Thyroid gland (tissue), 4 donors: ENCODE data around the gene CFAP46.

Experiments used
- POLR2A ChIP-seq, 2 donors: fragments of 450-650 bp; IDR thresholded peaks; one replicate each; pipeline ENCODE4 v1.6.1; 2017; ENCODE audit warnings: antibody characterized with exemption in 2 of 2, mild to moderate bottlenecking in 2 of 2, moderate library complexity in 1 of 2
- TF ChIP-seq, protein P1 (sequence below), 6 experiments: fragments of 200-600 bp in 3 of 6; fragments of 450-650 bp in 3 of 6; sonication (generic) in 3 of 6; IDR thresholded peaks; one replicate each; pipeline ENCODE4 v1.5.1; 2016 to 2019; ENCODE audit warnings: antibody characterized with exemption in 6 of 6, mild to moderate bottlenecking in 2 of 6, inconsistent platforms in 1 of 6, moderate library complexity in 1 of 6

DNA sequence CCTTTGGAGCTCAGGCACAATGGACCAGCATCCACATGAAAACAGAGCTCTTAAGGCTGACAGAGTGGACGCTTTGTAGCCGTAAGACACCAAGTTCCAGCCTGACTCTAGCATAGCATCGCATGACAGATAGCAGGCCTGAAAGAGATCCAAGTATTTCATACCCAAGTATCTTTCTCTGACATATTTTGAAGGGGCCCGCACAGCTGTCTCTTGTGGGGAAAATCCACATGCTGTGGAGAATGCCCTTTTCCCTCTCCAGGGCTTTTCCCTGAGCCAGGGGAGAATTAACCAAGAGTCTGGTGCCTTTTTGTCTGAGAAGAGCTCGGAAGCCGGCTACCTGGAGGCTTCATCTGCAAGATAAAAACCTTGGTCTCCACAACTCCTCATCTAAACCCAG lies 51.0 kb downstream of the CFAP46 start:
- TF ChIP-seq, protein P1, sequence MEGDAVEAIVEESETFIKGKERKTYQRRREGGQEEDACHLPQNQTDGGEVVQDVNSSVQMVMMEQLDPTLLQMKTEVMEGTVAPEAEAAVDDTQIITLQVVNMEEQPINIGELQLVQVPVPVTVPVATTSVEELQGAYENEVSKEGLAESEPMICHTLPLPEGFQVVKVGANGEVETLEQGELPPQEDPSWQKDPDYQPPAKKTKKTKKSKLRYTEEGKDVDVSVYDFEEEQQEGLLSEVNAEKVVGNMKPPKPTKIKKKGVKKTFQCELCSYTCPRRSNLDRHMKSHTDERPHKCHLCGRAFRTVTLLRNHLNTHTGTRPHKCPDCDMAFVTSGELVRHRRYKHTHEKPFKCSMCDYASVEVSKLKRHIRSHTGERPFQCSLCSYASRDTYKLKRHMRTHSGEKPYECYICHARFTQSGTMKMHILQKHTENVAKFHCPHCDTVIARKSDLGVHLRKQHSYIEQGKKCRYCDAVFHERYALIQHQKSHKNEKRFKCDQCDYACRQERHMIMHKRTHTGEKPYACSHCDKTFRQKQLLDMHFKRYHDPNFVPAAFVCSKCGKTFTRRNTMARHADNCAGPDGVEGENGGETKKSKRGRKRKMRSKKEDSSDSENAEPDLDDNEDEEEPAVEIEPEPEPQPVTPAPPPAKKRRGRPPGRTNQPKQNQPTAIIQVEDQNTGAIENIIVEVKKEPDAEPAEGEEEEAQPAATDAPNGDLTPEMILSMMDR (IDR thresholded peaks at IDR 0.05), result no peak
- TF ChIP-seq POLR2A (IDR thresholded peaks at IDR 0.05), result no peak
